ENCODE data around the gene MAN1B1. TPM values are rescaled to one million over a fixed set of nuclear protein-coding genes. Genes with fewer than 3 reads are reported as not detected.

The MAN1B1 gene
- total RNA-seq, 4 donors from 2014 or later: 57.7 to 81.0 (median 61.8) TPM

DNA sequence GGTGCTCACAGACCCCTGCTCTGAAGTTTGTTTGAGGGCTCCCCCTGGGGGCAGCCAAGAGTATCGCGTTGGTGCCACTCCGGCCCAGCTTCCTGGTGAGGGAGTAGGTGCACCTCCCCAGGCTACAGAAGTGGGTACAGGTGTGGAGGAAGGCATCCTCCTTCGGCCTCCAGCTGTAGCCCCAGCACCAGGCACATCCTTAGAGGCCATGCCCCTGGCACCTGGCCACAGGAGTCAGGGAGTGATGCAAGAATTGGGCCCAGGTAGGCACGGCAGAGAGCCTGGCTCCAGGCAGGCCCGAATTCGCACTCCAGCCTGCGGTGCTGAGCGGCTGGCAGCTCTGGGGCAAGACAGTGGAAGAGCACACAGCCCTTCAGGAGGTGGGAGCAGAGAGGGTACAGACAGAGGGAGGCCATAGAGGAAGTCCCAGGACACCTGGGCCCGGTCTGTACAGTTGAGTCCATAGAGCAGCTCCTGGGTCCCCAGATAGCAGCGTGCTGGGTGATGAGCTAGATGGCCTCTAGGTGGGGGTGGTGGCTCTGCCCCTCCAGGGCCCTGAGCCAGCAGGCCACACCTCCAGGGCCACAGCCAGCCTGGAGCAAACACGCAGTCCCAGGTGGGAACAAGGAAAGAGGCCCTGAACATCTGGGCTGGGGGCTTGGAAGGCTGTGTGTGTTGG is 18.8 kb upstream of the MAN1B1 start:
- no peak overlapping the region for H3K4me3 ChIP-seq (ENCODE audit: low read depth, poor library complexity, severe bottlenecking)
- intact Hi-C loops (cut with DNase I; ENCODE audit: low total_unique reads): no loop called here
- TF ChIP-seq, protein P1, sequence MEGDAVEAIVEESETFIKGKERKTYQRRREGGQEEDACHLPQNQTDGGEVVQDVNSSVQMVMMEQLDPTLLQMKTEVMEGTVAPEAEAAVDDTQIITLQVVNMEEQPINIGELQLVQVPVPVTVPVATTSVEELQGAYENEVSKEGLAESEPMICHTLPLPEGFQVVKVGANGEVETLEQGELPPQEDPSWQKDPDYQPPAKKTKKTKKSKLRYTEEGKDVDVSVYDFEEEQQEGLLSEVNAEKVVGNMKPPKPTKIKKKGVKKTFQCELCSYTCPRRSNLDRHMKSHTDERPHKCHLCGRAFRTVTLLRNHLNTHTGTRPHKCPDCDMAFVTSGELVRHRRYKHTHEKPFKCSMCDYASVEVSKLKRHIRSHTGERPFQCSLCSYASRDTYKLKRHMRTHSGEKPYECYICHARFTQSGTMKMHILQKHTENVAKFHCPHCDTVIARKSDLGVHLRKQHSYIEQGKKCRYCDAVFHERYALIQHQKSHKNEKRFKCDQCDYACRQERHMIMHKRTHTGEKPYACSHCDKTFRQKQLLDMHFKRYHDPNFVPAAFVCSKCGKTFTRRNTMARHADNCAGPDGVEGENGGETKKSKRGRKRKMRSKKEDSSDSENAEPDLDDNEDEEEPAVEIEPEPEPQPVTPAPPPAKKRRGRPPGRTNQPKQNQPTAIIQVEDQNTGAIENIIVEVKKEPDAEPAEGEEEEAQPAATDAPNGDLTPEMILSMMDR (IDR thresholded peaks at IDR 0.05): peak in 1 of 3 donors; percentile 7
- TF ChIP-seq POLR2A (IDR thresholded peaks at IDR 0.05): no peak
- DNase-seq (ENCODE audit: low spot score in 2 of 2): peak; percentile 74 to 96
- WGBS, 2 donors: 33 to 34% methylated on average over 10 to 12 of the region's 12 CpGs

DNA sequence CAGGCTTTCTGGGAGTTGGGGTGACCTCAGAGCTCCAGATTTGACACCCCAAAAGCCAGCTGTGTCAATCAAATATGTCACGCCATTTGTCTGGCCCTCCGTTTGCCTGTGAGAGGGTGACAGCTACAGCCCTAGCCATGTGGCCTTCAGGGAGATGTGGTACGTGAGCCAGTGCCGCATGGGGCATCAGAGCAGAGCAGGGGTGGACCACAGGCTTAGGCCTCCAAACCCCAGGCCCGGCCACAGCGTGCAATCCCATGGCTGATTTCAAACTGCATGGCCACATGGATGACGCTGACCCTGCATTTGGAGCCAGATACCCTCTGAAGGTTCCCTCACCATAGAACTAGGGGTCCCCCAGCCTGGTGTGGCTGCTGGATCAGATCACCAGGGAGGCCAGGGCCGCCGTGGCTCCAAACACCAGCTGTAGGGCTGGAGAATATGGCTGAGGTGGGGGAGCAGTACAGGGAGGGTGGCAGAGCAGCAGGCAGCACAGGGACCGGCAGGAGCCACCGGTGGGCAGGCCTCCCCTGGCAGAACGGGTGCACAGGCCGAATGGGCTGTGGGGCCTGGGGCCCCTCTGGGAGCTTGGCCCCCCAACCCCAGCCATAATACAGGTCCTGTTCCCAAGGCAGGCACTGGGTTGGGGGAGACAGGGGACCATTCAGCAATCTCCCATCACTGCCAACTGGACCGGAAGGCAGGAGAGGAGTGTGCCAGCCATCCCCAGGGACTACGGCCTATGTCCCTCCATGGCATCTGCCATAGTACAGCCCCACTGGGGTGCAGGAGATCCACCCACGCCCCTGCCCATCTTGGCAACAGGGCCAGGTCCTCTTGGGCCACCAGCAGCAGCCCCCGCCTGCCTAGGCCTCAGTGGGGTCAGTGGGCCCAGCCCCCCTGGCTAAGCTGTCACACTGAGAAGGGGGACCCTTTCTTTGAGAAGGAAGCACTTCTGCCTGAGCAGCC is 18.0 kb upstream of the MAN1B1 start:
- TF ChIP-seq, protein P1 (IDR thresholded peaks at IDR 0.05): no peak
- no peak for TF ChIP-seq POLR2A (IDR thresholded peaks at IDR 0.05)
- intact Hi-C loops (cut with DNase I; ENCODE audit: low total_unique reads): no loop called here
- 86 to 89% methylated on average over 17 of the region's 17 CpGs for WGBS, 2 donors
- peak overlapping the region; percentile 7 for H3K4me3 ChIP-seq (ENCODE audit: low read depth, poor library complexity, severe bottlenecking)
- DNase-seq (ENCODE audit: low spot score in 2 of 2): no peak

DNA sequence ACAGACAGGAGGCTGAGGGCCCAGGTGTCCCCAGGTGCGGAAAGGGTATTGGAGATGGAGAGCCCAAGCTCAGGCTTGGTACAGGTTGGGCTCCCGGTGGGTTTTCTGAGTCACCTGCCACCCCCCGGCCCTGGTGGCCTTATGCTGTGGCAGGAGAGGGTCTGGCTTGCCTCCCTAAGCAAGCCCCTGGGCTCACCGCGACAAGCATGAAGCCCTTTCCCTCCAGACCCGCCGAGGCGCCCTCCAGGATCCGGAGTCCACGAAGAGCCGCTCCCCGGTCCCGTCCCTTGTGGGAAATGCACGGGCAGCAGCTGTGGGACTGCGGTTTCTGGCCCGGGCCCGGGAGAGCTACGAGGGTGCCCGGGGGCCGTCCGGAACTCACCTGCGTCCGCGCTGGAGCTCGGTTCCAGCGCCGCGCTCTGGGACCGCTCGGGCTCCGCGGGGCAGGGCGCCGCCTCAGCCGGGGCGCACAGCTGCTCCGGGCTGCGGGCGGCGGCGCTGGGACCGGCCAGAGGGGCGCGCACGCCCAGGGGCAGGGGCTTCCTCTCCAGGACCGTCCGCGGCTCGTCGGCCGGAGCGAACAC is 17.2 kb upstream of the MAN1B1 start:
- peak in 1 of 2 donors; percentile 85 for DNase-seq (ENCODE audit: low spot score in 2 of 2)
- peak overlapping the region; percentile 7 for H3K4me3 ChIP-seq (ENCODE audit: low read depth, poor library complexity, severe bottlenecking)
- WGBS, 2 donors: 13 to 25% methylated on average over 8 to 14 of the region's 52 CpGs
- intact Hi-C loops (cut with DNase I; ENCODE audit: low total_unique reads): no loop called here
- no peak for TF ChIP-seq POLR2A (IDR thresholded peaks at IDR 0.05)
- TF ChIP-seq, protein P1 (IDR thresholded peaks at IDR 0.05): no peak

DNA sequence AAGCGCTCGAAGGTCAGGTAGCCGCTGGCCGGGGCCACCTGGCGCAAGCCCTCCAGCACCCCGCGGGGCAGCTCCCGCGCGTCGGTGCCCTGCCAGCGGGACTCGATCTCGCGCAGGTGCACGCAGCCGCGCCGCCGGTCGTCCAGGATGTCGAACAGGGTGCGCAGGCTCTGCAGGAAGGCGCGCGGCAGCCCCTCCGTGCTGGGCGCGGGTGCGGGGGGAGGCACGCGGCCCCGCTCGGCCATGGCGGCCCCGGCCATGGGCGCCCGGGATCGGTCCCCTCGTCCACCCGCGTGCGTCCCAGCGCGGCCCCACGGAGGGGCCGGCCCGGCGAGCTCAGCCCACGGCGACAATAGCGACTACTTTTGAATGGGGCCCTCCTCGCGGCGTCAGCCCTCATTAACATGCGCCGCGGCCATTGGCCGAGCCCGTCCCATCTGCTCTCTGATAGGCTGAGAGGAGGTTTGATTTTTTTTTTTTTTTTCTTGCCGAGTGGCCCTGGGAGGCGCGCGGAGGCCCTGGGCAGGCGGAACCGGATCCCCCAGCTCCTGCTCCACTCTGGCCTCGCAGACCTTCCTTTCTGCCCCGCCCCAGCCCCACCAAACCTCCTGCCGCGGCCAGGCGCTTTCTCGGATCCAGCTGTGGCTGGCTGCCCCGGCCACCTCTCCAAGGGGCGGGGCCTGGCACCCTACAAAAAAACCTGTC is 16.4 kb upstream of the MAN1B1 start, which contains the start of gene SAPCD2:
TSS of gene SAPCD2 (minus strand) at position 357 of the 705 bp plus-strand sequence. CDS start at position 260, 97 bp downstream.
- no peak for TF ChIP-seq POLR2A (IDR thresholded peaks at IDR 0.05)
- TF ChIP-seq, protein P1 (IDR thresholded peaks at IDR 0.05): no peak
- intact Hi-C loops (cut with DNase I; ENCODE audit: low total_unique reads): no loop called here
- DNase-seq (ENCODE audit: low spot score in 2 of 2): peak; percentile 85 to 97
- H3K4me3 ChIP-seq (ENCODE audit: low read depth, poor library complexity, severe bottlenecking): peak within 1 kb of the TSS; percentile 7
- 0 to 1% methylated on average over 30 to 35 of the region's 74 CpGs for WGBS, 2 donors

DNA sequence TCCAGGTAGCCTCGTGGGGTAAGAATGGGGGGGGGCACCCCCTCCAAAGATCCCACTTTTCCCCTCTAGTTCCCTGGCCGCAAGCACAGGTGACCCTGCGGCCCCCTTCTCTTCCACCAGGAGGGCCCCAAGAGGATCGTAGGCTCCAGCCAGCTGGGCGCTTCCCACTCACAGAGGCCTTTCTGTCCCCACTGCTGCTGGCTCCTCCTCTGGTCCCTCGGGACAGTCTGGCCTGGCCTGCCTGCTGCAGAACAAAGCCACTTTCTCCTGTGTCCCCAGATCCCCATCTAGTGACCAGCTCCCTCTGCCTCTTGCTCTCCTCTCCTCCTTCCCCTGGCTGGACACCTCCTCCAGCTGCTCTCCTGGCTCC is 15.9 kb upstream of the MAN1B1 start:
- TF ChIP-seq, protein P1 (IDR thresholded peaks at IDR 0.05): no peak
- TF ChIP-seq POLR2A (IDR thresholded peaks at IDR 0.05): no peak
- intact Hi-C loops (cut with DNase I; ENCODE audit: low total_unique reads): no loop called here
- no peak for DNase-seq (ENCODE audit: low spot score in 2 of 2)
- 27 to 32% methylated on average over 6 of the region's 6 CpGs for WGBS, 2 donors
- H3K4me3 ChIP-seq (ENCODE audit: low read depth, poor library complexity, severe bottlenecking): no peak overlapping the region

Measured in lower leg skin (tissue), 4 donors.